Ishikawa (cell line): ENCODE results near the gene OPCML.

Experiments
- CEBPB ChIP-seq: IDR thresholded peaks from 2 replicates; pipeline ENCODE4 v1.6.1; 2012
- CREB1 ChIP-seq: IDR thresholded peaks from 2 replicates; pipeline ENCODE4 v1.6.1; 2012; ENCODE audit warnings: low read depth
- EGR1 ChIP-seq: IDR thresholded peaks from 2 replicates; pipeline ENCODE4 v1.6.1; 2012
- EP300 ChIP-seq: IDR thresholded peaks from 2 replicates; pipeline ENCODE4 v1.6.1; 2012; ENCODE audit warnings: borderline replicate concordance
- FOXM1 ChIP-seq: IDR thresholded peaks from 2 replicates; pipeline ENCODE4 v1.6.1; 2012; ENCODE audit warnings: low read depth, borderline replicate concordance
- NFIC ChIP-seq: IDR thresholded peaks from 2 replicates; pipeline ENCODE4 v1.6.1; 2012
- RAD21 ChIP-seq: IDR thresholded peaks from 2 replicates; pipeline ENCODE4 v1.6.1; 2012; ENCODE audit warnings: low read depth
- TAF1 ChIP-seq: IDR thresholded peaks from 2 replicates; pipeline ENCODE4 v1.6.1; 2012; ENCODE audit warnings: low read depth, mild to moderate bottlenecking
- TCF12 ChIP-seq: IDR thresholded peaks from 2 replicates; pipeline ENCODE4 v1.6.1; 2012; ENCODE audit warnings: low read depth
- TEAD4 ChIP-seq: IDR thresholded peaks from 2 replicates; pipeline ENCODE4 v1.6.1; 2012
- YY1 ChIP-seq: IDR thresholded peaks from 2 replicates; pipeline ENCODE4 v1.6.1; 2012; ENCODE audit warnings: low read depth
- ZBTB7A ChIP-seq: IDR thresholded peaks from 2 replicates; pipeline ENCODE4 v1.6.1; 2012; ENCODE audit warnings: low read depth
- TF ChIP-seq, protein P1 (sequence below): IDR thresholded peaks from 2 replicates; pipeline ENCODE4 v1.6.1; 2012
- TF ChIP-seq, protein P2 (sequence below): IDR thresholded peaks from 2 replicates; pipeline ENCODE4 v1.6.1; 2012; ENCODE audit warnings: low read depth, mild to moderate bottlenecking
- TF ChIP-seq, protein P3 (sequence below): IDR thresholded peaks from 2 replicates; pipeline ENCODE4 v1.6.1; 2012

Gene OPCML

DNA sequence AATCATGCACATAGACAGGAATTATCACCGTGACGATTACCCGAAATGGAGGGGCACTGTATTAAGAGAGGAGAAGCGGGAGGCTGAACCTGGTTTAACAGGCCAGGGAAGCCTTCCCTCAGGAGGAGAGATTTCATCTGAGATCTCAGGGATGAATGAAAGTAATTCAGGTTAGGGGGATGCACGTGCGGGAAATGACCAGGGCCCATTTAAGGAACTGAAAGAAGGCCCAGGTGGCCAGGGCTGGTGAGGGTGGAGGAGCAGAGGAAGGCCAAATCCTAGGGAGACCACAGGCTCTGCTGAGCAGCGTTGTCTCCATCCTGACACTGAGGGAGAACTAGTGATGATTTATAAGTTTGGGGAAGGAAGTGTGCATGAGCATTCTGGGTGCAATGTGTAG lies 16.3 kb upstream of the OPCML start:
- TF ChIP-seq, protein P1, sequence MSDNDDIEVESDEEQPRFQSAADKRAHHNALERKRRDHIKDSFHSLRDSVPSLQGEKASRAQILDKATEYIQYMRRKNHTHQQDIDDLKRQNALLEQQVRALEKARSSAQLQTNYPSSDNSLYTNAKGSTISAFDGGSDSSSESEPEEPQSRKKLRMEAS: no peak
- TF ChIP-seq TCF12 (no peak), CREB1 (no peak), TAF1 (no peak), TEAD4 (no peak), EGR1 (no peak), EP300 (no peak), RAD21 (no peak), CEBPB (no peak), ZBTB7A (no peak), NFIC (no peak), FOXM1 (no peak)
- TF ChIP-seq, protein P2, sequence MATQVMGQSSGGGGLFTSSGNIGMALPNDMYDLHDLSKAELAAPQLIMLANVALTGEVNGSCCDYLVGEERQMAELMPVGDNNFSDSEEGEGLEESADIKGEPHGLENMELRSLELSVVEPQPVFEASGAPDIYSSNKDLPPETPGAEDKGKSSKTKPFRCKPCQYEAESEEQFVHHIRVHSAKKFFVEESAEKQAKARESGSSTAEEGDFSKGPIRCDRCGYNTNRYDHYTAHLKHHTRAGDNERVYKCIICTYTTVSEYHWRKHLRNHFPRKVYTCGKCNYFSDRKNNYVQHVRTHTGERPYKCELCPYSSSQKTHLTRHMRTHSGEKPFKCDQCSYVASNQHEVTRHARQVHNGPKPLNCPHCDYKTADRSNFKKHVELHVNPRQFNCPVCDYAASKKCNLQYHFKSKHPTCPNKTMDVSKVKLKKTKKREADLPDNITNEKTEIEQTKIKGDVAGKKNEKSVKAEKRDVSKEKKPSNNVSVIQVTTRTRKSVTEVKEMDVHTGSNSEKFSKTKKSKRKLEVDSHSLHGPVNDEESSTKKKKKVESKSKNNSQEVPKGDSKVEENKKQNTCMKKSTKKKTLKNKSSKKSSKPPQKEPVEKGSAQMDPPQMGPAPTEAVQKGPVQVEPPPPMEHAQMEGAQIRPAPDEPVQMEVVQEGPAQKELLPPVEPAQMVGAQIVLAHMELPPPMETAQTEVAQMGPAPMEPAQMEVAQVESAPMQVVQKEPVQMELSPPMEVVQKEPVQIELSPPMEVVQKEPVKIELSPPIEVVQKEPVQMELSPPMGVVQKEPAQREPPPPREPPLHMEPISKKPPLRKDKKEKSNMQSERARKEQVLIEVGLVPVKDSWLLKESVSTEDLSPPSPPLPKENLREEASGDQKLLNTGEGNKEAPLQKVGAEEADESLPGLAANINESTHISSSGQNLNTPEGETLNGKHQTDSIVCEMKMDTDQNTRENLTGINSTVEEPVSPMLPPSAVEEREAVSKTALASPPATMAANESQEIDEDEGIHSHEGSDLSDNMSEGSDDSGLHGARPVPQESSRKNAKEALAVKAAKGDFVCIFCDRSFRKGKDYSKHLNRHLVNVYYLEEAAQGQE: no peak
- TF ChIP-seq, protein P3, sequence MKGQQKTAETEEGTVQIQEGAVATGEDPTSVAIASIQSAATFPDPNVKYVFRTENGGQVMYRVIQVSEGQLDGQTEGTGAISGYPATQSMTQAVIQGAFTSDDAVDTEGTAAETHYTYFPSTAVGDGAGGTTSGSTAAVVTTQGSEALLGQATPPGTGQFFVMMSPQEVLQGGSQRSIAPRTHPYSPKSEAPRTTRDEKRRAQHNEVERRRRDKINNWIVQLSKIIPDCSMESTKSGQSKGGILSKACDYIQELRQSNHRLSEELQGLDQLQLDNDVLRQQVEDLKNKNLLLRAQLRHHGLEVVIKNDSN: no peak

DNA sequence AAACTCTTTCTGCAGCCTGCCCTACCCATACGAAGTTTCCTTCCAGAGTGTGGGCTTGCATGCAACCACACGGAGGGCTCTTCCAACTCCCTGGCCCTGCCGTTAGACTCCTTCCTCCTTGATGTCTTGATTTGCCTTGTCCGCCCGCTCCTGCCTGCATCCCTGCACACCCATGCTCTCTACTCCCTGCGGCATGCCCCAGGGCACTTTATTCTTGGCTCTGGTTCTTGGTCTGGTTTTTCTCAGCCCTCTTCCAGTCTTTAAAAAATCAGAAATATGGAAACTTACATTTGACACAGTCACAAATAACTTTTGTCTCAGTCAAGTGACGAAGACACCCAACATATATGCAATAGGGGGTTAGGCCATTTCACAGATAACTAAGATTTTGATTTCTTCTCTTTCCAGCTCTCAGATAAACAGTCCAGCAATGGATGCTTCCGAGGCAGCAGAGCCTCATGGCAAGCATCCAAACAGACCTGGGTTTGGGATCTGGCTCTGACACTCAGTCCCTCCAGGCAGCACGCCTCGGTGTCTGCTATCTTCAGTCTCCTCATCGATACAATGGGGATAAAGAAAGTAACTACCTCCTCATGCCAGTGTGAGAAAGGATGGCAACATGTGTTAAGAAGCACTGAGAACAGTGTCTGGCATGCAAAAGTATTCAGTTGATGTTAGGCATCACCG lies 15.7 kb upstream of the OPCML start:
- TF ChIP-seq YY1 (no peak), TAF1 (no peak), NFIC (no peak), EP300 (no peak), EGR1 (no peak), TEAD4 (no peak), FOXM1 (no peak), ZBTB7A (no peak), TCF12 (no peak), RAD21 (no peak), CREB1 (no peak), CEBPB (no peak)
- TF ChIP-seq, protein P3: no peak
- TF ChIP-seq, protein P1: no peak
- TF ChIP-seq, protein P2: no peak

DNA sequence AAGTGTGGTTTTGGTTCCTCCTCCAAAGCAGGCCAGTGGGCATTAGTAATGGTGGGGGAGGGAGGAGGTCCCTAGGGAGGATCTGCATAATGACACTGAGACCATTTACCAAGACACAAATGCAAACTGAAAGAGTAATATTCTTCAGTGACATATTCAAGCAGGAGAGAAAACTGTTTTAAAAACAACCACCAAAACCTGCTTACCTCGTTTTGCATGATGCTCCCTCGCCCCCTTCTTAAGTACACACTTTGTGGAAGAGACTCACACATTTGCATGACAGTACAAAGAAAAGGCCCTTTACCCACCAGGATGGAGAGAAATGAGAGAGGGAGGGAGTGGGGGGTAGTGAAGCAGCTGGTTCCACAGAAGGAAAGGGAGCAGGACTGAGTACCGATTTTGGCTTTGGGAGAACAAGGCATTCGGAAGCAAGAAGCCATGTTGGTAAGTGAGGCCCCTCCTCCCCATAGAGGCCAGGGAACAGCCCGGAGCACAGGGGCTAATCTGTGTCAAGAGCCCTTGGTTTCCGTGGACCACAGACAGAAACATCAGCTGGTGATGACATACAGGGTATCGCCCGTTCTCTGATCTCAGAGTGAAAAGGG lies 13.0 kb upstream of the OPCML start:
- TF ChIP-seq TEAD4: no peak
- no peak for TF ChIP-seq EP300
- no peak for TF ChIP-seq RAD21
- TF ChIP-seq, protein P2: no peak
- TF ChIP-seq CEBPB: no peak
- TF ChIP-seq YY1: no peak

DNA sequence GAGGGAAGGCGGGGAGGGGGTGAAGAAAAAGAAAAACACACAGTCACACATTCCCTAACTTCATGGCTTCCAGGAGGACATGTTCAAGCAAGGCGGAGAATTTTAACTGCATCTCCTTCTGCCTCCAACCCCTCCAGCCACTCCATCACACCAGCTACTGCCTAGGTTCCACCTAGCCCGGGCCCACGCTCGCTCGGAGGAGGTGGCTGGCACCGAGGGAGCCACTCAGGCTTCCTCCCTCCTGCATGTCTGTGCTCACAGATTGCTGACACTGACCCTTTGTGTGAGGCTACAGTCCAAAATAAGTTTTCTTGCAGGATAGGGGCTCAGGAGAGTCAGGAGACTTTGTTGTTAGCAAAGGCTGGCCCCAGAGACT lies 9.4 kb upstream of the OPCML start:
- TF ChIP-seq CEBPB: no peak

DNA sequence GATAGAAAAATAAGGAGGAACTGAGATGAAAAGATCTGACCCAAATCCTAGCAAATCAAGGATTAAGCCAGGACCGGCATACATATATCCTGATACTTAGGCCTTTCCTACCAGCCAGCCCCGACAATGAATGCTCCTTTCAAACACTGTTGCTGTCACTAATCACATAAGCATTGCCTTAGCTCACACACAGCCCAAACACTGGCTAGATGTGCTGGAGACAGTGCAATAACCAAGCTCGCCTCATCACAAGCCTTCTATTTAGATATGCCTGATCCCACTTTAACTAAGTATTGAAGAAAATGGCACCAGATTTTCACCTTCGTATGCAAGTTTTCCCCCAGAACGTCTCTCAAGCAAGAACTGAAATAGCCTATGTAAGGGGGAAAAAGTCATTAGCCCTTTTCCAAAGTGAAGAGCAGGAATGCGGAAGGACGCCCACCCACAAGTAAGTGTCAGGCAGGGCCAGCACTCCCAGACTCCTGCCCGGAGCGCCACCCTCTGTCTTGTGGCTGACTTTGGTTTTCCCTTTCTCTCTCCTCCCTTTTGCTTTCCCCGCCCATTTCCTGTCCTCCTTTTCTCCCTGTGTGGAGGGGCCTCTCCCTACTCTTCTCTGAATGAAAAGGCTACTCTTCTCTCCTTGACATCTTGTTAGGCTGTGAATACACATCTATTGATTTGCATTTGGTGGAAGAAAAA lies 8.9 kb upstream of the OPCML start:
- TF ChIP-seq EP300: no peak
- TF ChIP-seq CREB1: no peak
- TF ChIP-seq ZBTB7A: no peak
- no peak for TF ChIP-seq EGR1
- TF ChIP-seq, protein P1: no peak
- TF ChIP-seq TCF12: no peak
- no peak for TF ChIP-seq NFIC
- TF ChIP-seq TAF1: no peak
- TF ChIP-seq, protein P2: no peak
- TF ChIP-seq YY1: no peak
- TF ChIP-seq FOXM1: no peak
- TF ChIP-seq RAD21: no peak
- no peak for TF ChIP-seq TEAD4
- TF ChIP-seq, protein P3: no peak
- TF ChIP-seq CEBPB: no peak
